Measurements from ENCODE around the gene CAND2. TPM values are rescaled to one million over a fixed set of nuclear protein-coding genes. Genes with fewer than 3 reads are reported as not detected.

CAND2 gene
- polyA plus RNA-seq, 1 donor = 2.8 TPM

DNA sequence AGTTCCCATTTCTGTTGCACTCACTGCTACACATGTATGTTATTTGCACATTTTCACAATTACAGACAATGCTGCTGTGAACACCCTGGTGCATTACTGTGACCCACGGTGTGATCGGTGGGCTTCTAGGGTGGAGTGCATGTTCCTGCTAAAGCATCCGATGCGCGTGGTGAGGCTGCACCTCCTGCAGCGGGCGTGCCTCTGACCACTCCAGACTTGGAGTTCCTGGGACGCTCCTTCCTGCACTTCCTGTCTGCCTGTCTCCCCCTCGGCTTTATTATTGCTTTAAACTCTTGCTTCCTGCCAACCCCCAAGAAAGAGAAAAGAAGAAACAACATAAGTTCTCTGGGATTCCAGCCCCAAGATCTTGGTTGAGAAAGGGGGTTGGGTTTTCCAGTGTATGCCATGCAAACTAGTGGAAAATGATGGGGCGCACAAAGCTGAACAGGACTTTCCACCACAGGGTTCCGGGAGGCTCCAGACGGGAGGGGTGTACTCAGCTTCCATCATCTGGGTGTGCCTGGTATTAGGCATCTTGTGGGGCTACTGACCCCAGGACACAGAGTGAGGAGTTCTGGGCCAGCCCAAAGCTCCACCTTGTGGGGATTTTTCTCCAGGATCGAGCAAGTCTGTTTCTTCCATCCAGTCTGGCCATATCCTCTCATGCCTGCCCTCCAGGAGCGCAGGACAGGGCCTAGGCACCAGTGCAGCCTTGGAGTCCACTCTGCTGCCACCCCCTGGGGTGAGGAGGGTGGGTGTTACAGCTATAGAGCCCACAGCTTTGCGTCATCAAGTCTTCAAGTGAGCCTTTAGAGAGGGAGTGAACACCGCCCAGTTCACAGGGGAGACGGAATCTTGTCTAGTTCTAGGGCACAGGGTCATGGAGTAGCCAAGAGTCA, 33.7 kb downstream of the CAND2 start:
- Histone ChIP-seq H3K4me1 (ENCODE audit: control insufficient read depth, insufficient read depth, low read length) (no peaks in the 10 kb centered on the region), H3K27ac (ENCODE audit: low read length) (no peak overlapping the region), H3K36me3 (ENCODE audit: control insufficient read depth, insufficient read depth, low read length) (peaks cover 49% of the 10 kb centered on the region), H3K9me3 (ENCODE audit: control insufficient read depth, low read depth, low read length) (no peaks in the 10 kb centered on the region), H3K27me3 (ENCODE audit: control insufficient read depth, insufficient read depth, low read length) (no peaks in the 10 kb centered on the region), H3K4me3 (ENCODE audit: low read length) (no peak overlapping the region)
- no peak for DNase-seq
- no CpG with 5 or more reads among the region's 17 CpGs for WGBS (ENCODE audit: insufficient coverage, low lambda C conversion rate)

DNA sequence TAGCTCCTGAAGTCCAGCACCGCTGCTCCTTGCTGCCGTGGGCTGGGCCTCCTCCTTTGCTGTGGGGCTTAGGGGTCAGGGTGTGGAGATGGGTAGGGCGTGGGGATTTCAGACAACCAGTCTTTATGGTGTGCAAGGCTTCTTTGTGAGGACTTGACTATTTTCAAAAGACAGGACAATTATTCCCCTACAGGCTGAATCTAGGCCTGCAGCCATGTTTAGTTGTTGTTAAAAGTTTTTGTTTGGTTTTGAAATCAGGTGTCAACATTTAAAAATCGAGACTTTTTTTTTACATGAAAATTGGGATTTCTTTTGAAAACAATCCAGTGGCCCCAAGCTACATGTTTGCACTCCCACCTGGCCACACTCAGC, 34.3 kb downstream of the CAND2 start:
- no CpG with 5 or more reads among the region's 4 CpGs for WGBS (ENCODE audit: insufficient coverage, low lambda C conversion rate)
- no peak overlapping the region for H3K27ac ChIP-seq (ENCODE audit: low read length)
- H3K27me3 ChIP-seq (ENCODE audit: control insufficient read depth, insufficient read depth, low read length) = no peaks in the 10 kb centered on the region
- no peaks in the 10 kb centered on the region for H3K4me1 ChIP-seq (ENCODE audit: control insufficient read depth, insufficient read depth, low read length)
- H3K9me3 ChIP-seq (ENCODE audit: control insufficient read depth, low read depth, low read length) = no peaks in the 10 kb centered on the region
- H3K4me3 ChIP-seq (ENCODE audit: low read length) = no peak overlapping the region
- peaks cover 55% of the 10 kb centered on the region for H3K36me3 ChIP-seq (ENCODE audit: control insufficient read depth, insufficient read depth, low read length)
- no peak for DNase-seq

- Histone ChIP-seq H3K27ac (ENCODE audit: low read length) (no peak overlapping the region), H3K9me3 (ENCODE audit: control insufficient read depth, low read depth, low read length) (no peaks in the 10 kb centered on the region), H3K27me3 (ENCODE audit: control insufficient read depth, insufficient read depth, low read length) (no peaks in the 10 kb centered on the region), H3K36me3 (ENCODE audit: control insufficient read depth, insufficient read depth, low read length) (peaks cover 62% of the 10 kb centered on the region), H3K4me1 (ENCODE audit: control insufficient read depth, insufficient read depth, low read length) (no peaks in the 10 kb centered on the region), H3K4me3 (ENCODE audit: low read length) (no peak overlapping the region)
- WGBS (ENCODE audit: insufficient coverage, low lambda C conversion rate) = no CpG with 5 or more reads among the region's 5 CpGs
- no peak for DNase-seq
Measured at GRCh38 chr3:12831301-12831866, 34.9 kb downstream of the CAND2 start.

DNA sequence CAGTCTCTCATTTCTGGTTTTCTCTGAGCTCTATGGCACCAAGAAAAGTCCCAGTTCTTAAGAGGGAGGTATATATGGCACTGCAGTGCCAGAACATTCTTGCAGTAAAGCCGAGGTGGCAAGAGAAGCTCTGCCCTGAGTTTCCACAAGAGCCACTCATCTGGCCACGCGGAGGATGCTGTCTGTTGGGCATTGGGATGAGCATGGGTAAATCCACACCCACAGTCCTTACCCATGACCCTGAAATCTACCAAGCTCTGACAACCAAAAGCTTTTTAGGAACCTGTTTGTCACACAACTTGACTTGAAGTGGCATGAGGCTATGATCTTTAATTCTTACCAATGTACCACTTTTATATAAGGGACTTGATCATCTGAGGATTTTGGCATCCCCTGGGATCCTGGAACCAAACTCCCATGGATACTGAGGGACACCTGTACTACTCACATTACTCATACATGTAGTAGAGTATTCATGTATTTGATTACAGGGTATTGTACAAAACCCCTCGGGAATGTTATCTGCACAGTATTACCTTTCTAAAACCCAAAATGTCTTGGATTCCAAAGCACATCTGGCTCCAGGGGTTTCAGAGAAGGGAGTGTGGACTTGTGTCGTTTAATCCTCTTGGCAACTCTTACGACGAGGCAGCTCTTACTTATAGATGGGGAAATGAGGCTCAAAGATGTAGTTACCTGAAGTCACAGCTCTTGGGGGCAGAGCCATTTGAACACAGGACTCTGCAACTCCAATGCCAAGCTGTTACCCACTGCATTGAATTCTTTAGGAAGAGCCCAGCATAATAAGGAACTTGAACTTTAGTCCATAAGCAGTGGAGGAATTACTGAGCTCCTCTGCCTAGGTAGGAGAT, 36.1 kb downstream of the CAND2 start:
- no peaks in the 10 kb centered on the region for H3K4me1 ChIP-seq (ENCODE audit: control insufficient read depth, insufficient read depth, low read length)
- DNase-seq = no peak
- H3K4me3 ChIP-seq (ENCODE audit: low read length) = no peak overlapping the region
- H3K36me3 ChIP-seq (ENCODE audit: control insufficient read depth, insufficient read depth, low read length) = peaks cover 71% of the 10 kb centered on the region
- H3K27ac ChIP-seq (ENCODE audit: low read length) = no peak overlapping the region
- no CpG with 5 or more reads among the region's 7 CpGs for WGBS (ENCODE audit: insufficient coverage, low lambda C conversion rate)
- no peaks in the 10 kb centered on the region for H3K27me3 ChIP-seq (ENCODE audit: control insufficient read depth, insufficient read depth, low read length)
- H3K9me3 ChIP-seq (ENCODE audit: control insufficient read depth, low read depth, low read length) = no peaks in the 10 kb centered on the region

DNA sequence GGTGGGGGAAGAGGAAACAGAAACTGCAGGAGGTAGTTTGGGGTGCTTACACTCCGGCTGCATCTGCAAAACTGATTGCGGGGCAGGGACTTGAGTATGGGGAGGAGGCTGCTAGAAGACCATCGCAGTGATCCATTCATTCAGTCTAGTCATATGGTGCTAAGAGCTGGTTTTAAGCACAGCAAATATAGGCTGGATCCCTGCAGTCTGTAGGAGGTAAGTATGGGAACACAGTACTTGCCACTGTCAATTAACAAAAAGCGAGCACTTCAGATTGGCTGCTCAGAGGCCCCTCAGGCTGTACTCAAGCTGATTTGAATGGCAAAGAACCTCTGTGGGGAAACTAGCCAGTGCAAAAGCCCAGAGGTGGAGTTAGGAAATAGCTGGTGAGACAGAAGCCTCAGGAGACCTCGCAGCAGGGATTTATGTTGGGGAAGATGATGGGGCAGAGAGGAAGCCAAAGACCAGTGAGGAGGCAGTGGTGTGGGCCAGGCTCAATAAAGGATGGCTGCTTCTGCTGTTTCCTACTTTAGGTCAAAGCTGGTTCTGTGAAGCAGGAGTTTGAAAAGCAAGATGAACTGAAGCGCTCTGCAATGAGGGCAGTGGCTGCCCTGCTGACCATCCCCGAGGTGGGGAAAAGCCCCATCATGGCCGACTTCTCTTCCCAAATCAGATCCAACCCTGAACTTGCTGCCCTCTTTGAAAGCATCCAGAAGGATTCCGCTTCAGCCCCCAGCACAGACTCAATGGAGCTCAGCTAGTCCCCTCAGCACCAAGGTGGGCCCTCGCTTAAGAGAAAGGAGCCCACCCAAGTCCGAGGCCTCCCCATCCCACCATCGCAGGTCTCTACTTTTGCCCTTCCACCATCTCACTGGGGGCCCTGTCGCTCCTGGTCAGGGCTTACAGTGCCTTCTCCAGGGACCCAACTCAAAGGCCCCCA, 37.0 kb downstream of the CAND2 start:
- Histone ChIP-seq H3K27me3 (ENCODE audit: control insufficient read depth, insufficient read depth, low read length) (no peaks in the 10 kb centered on the region), H3K9me3 (ENCODE audit: control insufficient read depth, low read depth, low read length) (no peaks in the 10 kb centered on the region), H3K4me3 (ENCODE audit: low read length) (no peak overlapping the region), H3K4me1 (ENCODE audit: control insufficient read depth, insufficient read depth, low read length) (no peaks in the 10 kb centered on the region), H3K36me3 (ENCODE audit: control insufficient read depth, insufficient read depth, low read length) (peaks cover 80% of the 10 kb centered on the region), H3K27ac (ENCODE audit: low read length) (no peak overlapping the region)
- no CpG with 5 or more reads among the region's 13 CpGs for WGBS (ENCODE audit: insufficient coverage, low lambda C conversion rate)
- DNase-seq = no peak

DNA sequence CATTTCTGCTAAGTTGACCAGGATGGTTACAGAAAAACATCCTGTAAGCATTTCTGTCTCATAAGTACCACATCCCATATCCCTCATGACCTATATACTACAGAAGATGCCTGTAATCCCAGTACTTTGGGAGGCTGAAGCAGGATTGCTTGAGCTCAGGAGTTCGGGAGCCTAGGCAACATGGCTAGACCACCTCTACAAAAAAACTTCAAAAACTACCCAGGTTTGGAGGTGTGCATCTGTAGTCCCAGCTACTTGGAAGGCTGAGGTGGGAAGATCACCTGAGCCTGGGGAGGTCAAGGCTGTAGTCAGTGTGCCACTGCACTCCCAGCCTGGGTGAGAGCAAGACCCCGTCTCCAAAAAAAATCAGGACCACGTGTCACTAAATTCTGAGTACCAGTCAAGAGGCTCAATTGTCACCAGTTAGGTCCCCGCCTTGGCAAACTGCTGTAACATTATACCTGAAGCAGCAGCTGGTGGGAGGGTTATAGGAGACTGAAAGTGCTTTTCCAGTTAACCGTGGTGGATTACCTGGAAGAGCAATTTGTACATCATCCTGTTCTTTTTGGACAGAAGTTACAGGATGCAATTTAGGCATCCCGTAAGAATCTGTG, 38.7 kb downstream of the CAND2 start:
- Histone ChIP-seq H3K9me3 (ENCODE audit: control insufficient read depth, low read depth, low read length) (no peaks in the 10 kb centered on the region), H3K27me3 (ENCODE audit: control insufficient read depth, insufficient read depth, low read length) (no peaks in the 10 kb centered on the region), H3K36me3 (ENCODE audit: control insufficient read depth, insufficient read depth, low read length) (peaks cover 93% of the 10 kb centered on the region), H3K27ac (ENCODE audit: low read length) (no peak overlapping the region), H3K4me1 (ENCODE audit: control insufficient read depth, insufficient read depth, low read length) (peaks cover 5% of the 10 kb centered on the region), H3K4me3 (ENCODE audit: low read length) (no peak overlapping the region)
- no peak for DNase-seq
- no CpG with 5 or more reads among the region's 6 CpGs for WGBS (ENCODE audit: insufficient coverage, low lambda C conversion rate)

DNA sequence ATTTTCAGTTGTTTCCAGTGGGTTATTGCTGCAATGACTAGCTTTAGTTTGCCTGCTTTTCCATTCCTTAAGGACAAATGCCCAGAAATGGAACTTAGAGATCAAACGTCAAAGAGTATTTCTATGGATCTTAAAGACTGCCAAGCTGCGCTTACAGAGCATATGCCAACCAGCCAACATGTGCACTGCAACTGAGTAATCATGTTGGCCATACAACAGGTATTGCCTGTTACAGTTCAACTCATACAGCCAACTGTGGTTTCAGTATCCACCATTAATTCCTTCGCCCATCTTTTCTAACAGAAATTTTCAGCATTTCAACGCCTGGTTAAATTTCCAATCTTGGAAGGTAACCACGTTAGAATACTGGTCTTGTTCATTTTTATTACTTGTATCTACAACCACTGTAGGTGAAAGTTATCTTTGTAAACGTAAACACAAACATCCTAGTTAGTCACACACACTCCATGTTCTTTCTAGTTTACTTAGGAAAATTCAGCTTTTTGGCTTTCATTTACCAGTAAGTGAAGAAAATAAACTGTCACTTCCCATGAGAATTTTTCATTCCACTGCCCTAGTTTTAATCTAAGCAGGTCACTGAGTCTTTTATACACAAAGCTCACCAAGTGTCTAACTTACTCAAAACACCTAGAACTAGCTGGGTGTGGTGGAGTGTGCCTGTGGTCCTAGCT, 41.0 kb downstream of the CAND2 start:
- Histone ChIP-seq H3K27me3 (ENCODE audit: control insufficient read depth, insufficient read depth, low read length) (no peaks in the 10 kb centered on the region), H3K4me3 (ENCODE audit: low read length) (no peak overlapping the region), H3K27ac (ENCODE audit: low read length) (no peak overlapping the region), H3K9me3 (ENCODE audit: control insufficient read depth, low read depth, low read length) (no peaks in the 10 kb centered on the region), H3K36me3 (ENCODE audit: control insufficient read depth, insufficient read depth, low read length) (peaks cover 73% of the 10 kb centered on the region), H3K4me1 (ENCODE audit: control insufficient read depth, insufficient read depth, low read length) (peaks cover 5% of the 10 kb centered on the region)
- WGBS (ENCODE audit: insufficient coverage, low lambda C conversion rate) = 76% methylated on average over 4 of the region's 6 CpGs
- no peak for DNase-seq

DNA sequence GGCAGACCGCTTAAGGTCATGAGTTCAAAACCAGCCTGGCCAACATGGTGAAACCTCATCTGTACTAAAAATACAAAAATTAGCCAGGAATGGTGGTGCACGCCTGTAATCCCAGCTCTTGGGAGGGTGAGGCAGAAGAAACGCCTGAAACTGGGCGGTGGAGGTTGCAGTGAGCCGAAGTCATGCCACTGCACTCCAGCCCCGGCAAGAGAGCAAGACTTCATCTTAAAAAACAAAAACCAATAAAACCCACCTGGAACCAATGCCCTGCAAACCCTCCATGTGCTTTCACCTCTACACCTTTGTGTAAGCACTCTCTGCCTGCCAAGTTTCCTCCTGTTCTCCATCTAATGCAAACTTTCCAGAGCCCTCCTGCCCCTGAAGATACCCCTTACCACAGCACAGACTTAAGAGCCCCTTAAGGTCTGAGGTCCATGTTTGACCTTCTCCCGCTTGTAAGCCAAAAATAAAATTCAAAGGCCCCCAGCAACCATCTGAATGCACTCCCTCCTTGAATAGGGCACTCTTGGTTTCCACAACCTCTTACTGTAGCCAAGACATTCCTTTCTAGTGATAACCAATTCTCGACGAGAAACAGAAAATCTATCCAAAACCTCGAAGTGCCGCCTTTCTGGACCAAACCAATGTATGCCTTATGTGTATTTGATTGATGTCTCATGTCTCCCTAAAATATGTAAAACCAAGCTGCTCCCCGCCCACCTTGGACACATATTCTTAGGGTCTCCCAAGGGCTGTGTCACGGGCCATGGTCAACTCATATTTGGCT, 41.9 kb downstream of the CAND2 start:
- Histone ChIP-seq H3K36me3 (ENCODE audit: control insufficient read depth, insufficient read depth, low read length) (peaks cover 64% of the 10 kb centered on the region), H3K4me1 (ENCODE audit: control insufficient read depth, insufficient read depth, low read length) (peaks cover 5% of the 10 kb centered on the region), H3K9me3 (ENCODE audit: control insufficient read depth, low read depth, low read length) (no peaks in the 10 kb centered on the region), H3K27ac (ENCODE audit: low read length) (no peak overlapping the region), H3K4me3 (ENCODE audit: low read length) (no peak overlapping the region), H3K27me3 (ENCODE audit: control insufficient read depth, insufficient read depth, low read length) (no peaks in the 10 kb centered on the region)
- 67% methylated on average over 3 of the region's 13 CpGs for WGBS (ENCODE audit: insufficient coverage, low lambda C conversion rate)
- DNase-seq = no peak

Data from large intestine (tissue), 3 donors.